Hepatocyte (in vitro differentiated cells): Measurements from ENCODE around the gene TUSC7.

Experiments used
- CTCF ChIP-seq: fragments of 200-600 bp; sonication (generic); IDR thresholded peaks from 2 replicates; pipeline ENCODE4 v1.5.1; 2016; ENCODE audit warnings: antibody characterized with exemption, mild to moderate bottlenecking; ENCODE audit not compliant: poor library complexity
- EZH2 ChIP-seq: fragments of 200-600 bp; sonication (generic); IDR thresholded peaks from 2 replicates; pipeline ENCODE4 v1.6.1; 2016; ENCODE audit warnings: antibody characterized with exemption, mild to moderate bottlenecking, borderline replicate concordance
- EZH2phosphoT487 ChIP-seq: fragments of 200-600 bp; sonication (generic); IDR thresholded peaks from one replicate; pipeline ENCODE4 v1.6.1; 2018; ENCODE audit warnings: antibody characterized with exemption, mild to moderate bottlenecking, low read depth, moderate library complexity; ENCODE audit not compliant: unreplicated experiment, severe bottlenecking

- TF ChIP-seq CTCF (no peak), EZH2phosphoT487 (no peak), EZH2 (no peak)
Measured at GRCh38 chr3:116728454-116728853, 18.9 kb downstream of the TUSC7 start.
